Thyroid gland (tissue), 4 donors: ENCODE measurements around the gene LRRFIP1. TPM values are rescaled to one million over a fixed set of nuclear protein-coding genes. Genes with fewer than 3 reads are reported as not detected.

Experiments
- DNase-seq, 2 donors: peaks; one replicate each; pipeline ENCODE4 v3.0.0-alpha.2; 2019
- H3K27ac ChIP-seq, 3 donors: fragments of 200-600 bp; sonication (generic); 1 replicate in 2 of 3; 2 replicates in 1 of 3; pipeline ENCODE4 v1.5.1; 2016 to 2019; ENCODE audit warnings: mild to moderate bottlenecking in 1 of 3, moderate library complexity in 1 of 3
- H3K27me3 ChIP-seq: fragments of 200-600 bp; sonication (generic); one replicate; pipeline ENCODE4 v1.5.1; 2019
- H3K36me3 ChIP-seq, 2 donors: fragments of 200-600 bp; sonication (generic); one replicate each; pipeline ENCODE4 v1.5.1; 2016 to 2019
- H3K4me1 ChIP-seq, 2 donors: fragments of 200-600 bp; sonication (generic); one replicate each; pipeline ENCODE4 v1.5.1; 2017 to 2019
- H3K4me3 ChIP-seq, 3 donors: fragments of 200-600 bp; sonication (generic); replicated peaks in 1 of 3; 1 replicate in 2 of 3; 2 replicates in 1 of 3; pipeline ENCODE4 v1.5.1; 2016; ENCODE audit warnings: mild to moderate bottlenecking in 1 of 3
- H3K9me3 ChIP-seq: fragments of 200-600 bp; sonication (generic); one replicate; pipeline ENCODE4 v1.5.1; 2017
- CTCF ChIP-seq, 6 experiments: fragments of 200-600 bp in 3 of 6; fragments of 450-650 bp in 3 of 6; sonication (generic) in 3 of 6; IDR thresholded peaks; one replicate each; pipeline ENCODE4 v1.5.1; 2016 to 2019; ENCODE audit warnings: antibody characterized with exemption in 6 of 6, mild to moderate bottlenecking in 2 of 6, inconsistent platforms in 1 of 6, moderate library complexity in 1 of 6
- POLR2A ChIP-seq, 2 donors: fragments of 450-650 bp; IDR thresholded peaks; one replicate each; pipeline ENCODE4 v1.6.1; 2017; ENCODE audit warnings: antibody characterized with exemption in 2 of 2, mild to moderate bottlenecking in 2 of 2, moderate library complexity in 1 of 2
- WGBS, 2 donors: methylation state at CpG; one replicate each; pipeline ENCODE4 v1.1.5; 2017; 5-methylcytosine and 5-hydroxymethylcytosine counted together
- intact Hi-C: fragments of 100-400 bp; cut with DNase I; formaldehyde crosslinking; loops from one replicate; pipeline ENCODE4 v1.15.1; 2023
- total RNA-seq, 4 donors: library from RNA; depleted of rRNA; stranded (reverse); fragments of >200 nt; gene quantifications; one replicate each; pipeline ENCODE4 v1.2.3, GENCODE V29; 2016

Gene LRRFIP1
- total RNA-seq, 4 donors from 2014 or later: 76.1 to 113 (median 96.6) TPM

DNA sequence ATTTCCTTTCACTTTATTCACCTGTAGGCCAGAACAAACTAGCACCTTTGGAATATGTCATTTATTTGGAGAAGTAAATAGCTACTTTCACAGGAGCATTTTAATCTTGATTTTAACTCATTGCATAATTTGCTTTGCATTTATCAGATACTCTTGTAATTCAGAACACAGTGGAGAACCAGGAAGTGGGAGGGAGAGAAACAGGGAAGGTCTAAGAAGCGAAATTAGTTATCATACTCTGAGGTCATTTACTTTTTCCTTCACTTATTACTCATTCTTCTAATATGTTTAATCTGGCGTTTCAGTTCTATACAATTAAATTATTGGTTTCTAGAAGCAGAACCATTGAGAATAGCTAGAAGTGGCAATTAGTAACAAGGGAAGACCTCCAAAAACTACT, 191.8 kb downstream of the LRRFIP1 start:
- WGBS, 2 donors: 85 to 90% methylated on average over 2 of the region's 2 CpGs
- no peaks in the 10 kb centered on the region for H3K36me3 ChIP-seq
- H3K9me3 ChIP-seq: no peaks in the 10 kb centered on the region
- H3K4me1 ChIP-seq: no peaks in the 10 kb centered on the region
- intact Hi-C loops: no loop called here
- TF ChIP-seq POLR2A (IDR thresholded peaks at IDR 0.05): no peak
- TF ChIP-seq CTCF (IDR thresholded peaks at IDR 0.05): no peak
- H3K27ac ChIP-seq: no peak overlapping the region
- H3K4me3 ChIP-seq: no peak overlapping the region
- no peaks in the 10 kb centered on the region for H3K27me3 ChIP-seq
- DNase-seq: no peak

GRCh38 chr2:237820421-237820820, 193.0 kb downstream of the LRRFIP1 start:
- Histone ChIP-seq H3K4me3 (no peak overlapping the region), H3K27me3 (no peaks in the 10 kb centered on the region), H3K27ac (no peak overlapping the region), H3K4me1 (no peaks in the 10 kb centered on the region), H3K9me3 (no peaks in the 10 kb centered on the region), H3K36me3 (no peaks in the 10 kb centered on the region)
- TF ChIP-seq POLR2A (IDR thresholded peaks at IDR 0.05) (no peak), CTCF (IDR thresholded peaks at IDR 0.05) (no peak)
- intact Hi-C loops: no loop called here
- WGBS, 2 donors: 89 to 92% methylated on average over 2 of the region's 2 CpGs
- DNase-seq: no peak

- intact Hi-C loops: no loop called here
- no peaks in the 10 kb centered on the region for H3K4me1 ChIP-seq
- WGBS, 2 donors: 95 to 96% methylated on average over 2 of the region's 2 CpGs
- H3K36me3 ChIP-seq: no peaks in the 10 kb centered on the region
- H3K9me3 ChIP-seq: no peaks in the 10 kb centered on the region
- DNase-seq: no peak
- no peak overlapping the region for H3K27ac ChIP-seq
- no peaks in the 10 kb centered on the region for H3K27me3 ChIP-seq
- no peak for TF ChIP-seq POLR2A (IDR thresholded peaks at IDR 0.05)
- TF ChIP-seq CTCF (IDR thresholded peaks at IDR 0.05): no peak
- no peak overlapping the region for H3K4me3 ChIP-seq
Observed at GRCh38 chr2:237823544-237823943, 196.2 kb downstream of the LRRFIP1 start.

GRCh38 chr2:237824085-237824484, 196.7 kb downstream of the LRRFIP1 start:
- H3K9me3 ChIP-seq: no peaks in the 10 kb centered on the region
- H3K4me3 ChIP-seq: no peak overlapping the region
- H3K27ac ChIP-seq: no peak overlapping the region
- no peak for TF ChIP-seq CTCF (IDR thresholded peaks at IDR 0.05)
- no peak for TF ChIP-seq POLR2A (IDR thresholded peaks at IDR 0.05)
- H3K36me3 ChIP-seq: no peaks in the 10 kb centered on the region
- 86 to 88% methylated on average over 6 of the region's 6 CpGs for WGBS, 2 donors
- intact Hi-C loops: no loop called here
- no peak for DNase-seq
- no peaks in the 10 kb centered on the region for H3K4me1 ChIP-seq
- no peaks in the 10 kb centered on the region for H3K27me3 ChIP-seq

GRCh38 chr2:237827421-237827987, 200.1 kb downstream of the LRRFIP1 start:
- intact Hi-C loops: no loop called here
- no peak for DNase-seq

More at GRCh38 chr2:237827421-237827987, 200.1 kb downstream of the LRRFIP1 start:
- no peaks in the 10 kb centered on the region for H3K36me3 ChIP-seq
- no peaks in the 10 kb centered on the region for H3K27me3 ChIP-seq
- WGBS, 2 donors: 91 to 94% methylated on average over 3 of the region's 3 CpGs
- no peak overlapping the region for H3K27ac ChIP-seq
- H3K4me3 ChIP-seq: no peak overlapping the region
- TF ChIP-seq POLR2A (IDR thresholded peaks at IDR 0.05): no peak
- no peak for TF ChIP-seq CTCF (IDR thresholded peaks at IDR 0.05)
- no peaks in the 10 kb centered on the region for H3K9me3 ChIP-seq
- H3K4me1 ChIP-seq: no peaks in the 10 kb centered on the region

Other genes starting within 250 kb of the LRRFIP1 start
- 100 to 1,000 TPM in 3 of 4 donors, 10 to 100 TPM in 1; 82.6 to 168 (median 146) TPM for gene COL6A3, start 213.4 kb upstream of the LRRFIP1 start, total RNA-seq
- 100 to 1,000 TPM in 1 of 4 donors, 10 to 100 TPM in 3; 41.3 to 107 (median 58.6) TPM for gene MLPH, start 140.3 kb upstream of the LRRFIP1 start, total RNA-seq
- gene PRLH, start 61.0 kb upstream of the LRRFIP1 start, total RNA-seq: not detected
- gene RAB17, start 36.9 kb upstream of the LRRFIP1 start, total RNA-seq: 10 to 100 TPM; 37.6 to 88.1 (median 70.1) TPM
- gene RBM44, start 171.2 kb downstream of the LRRFIP1 start, total RNA-seq: 1 to 10 TPM in 3 of 4 donors, under 1 TPM in 1; 0.89 to 4.1 (median 1.5) TPM
- 1 to 10 TPM in 3 of 4 donors, under 1 TPM in 1; 0.78 to 4.2 (median 3.0) TPM for gene RAMP1, start 232.0 kb downstream of the LRRFIP1 start, total RNA-seq